ENCODE data around the gene GOT1.
A peak's percentile ranks its signal among the peaks of the same experiment; 100 is the strongest.

GOT1 gene

DNA sequence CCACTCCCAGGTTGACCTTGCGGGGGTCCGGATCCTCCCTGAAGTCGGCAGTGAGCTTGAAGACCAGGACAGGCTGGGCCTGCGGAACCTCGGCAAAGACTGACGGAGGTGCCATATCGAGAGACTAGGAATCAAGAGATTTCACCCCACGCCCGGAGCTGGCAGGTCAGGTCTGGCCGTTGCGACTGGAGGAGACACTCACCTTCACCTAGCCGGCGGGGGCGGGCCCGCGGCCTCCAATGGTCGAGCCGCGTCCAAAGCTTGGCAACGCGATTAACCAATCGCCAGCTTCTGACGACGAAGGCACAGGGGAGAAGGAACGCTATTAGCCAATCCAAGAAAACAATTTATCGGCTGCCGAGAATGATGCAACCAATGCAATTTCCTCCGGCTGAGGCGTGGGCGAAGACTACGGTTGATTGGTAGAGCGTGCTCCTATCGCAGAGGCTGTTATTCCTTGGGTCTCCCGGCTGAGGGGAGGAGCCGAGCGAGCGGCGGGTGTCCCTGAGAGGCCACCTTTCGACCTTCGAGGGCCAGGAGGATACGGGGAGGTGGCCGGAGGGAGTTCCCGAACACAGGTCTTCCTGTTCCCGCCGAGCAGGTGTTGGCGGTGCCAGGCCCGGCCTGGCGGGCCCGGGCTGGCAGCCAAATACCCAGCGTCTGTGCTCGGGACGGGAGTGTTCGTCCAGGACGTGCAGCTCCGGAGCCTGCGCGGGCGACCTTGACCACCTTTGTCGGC lies at the start of gene GOT1:
Gene GOT1, minus strand, starts transcription at position 174 of the 739 bp plus-strand sequence. Its CDS starts 59 bp downstream, at position 115.
- DNase-seq (ENCODE audit: low read depth in 2 of 2) = peak; percentile 79 to 81

DNA sequence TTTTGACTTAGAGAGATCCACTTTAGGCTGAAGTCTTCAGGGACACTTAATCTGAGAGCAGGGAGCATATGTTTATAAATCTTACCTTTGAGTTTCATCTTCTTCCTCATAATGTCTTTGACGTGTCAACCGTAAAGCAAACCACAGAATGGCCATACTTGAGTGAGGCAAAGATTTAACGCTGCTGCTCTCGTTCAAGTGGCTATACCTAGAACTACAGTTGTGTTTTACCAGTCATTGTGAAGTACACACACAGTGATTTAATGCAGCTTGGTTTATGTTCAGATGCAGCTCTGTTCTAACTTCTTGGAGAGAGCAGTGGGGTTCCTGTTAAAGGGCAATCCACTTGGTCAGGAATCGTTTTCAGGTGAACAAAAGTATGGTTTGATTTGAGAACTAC lies 39.9 kb upstream of the GOT1 start:
- no peak for DNase-seq (ENCODE audit: low read depth in 2 of 2)

GRCh38 chr10:99467236-99467999 lies 37.0 kb upstream of the GOT1 start:
- no peak for DNase-seq (ENCODE audit: low read depth in 2 of 2)

- DNase-seq (ENCODE audit: low read depth in 2 of 2) = no peak
These were observed 36.3 kb upstream of the GOT1 start for GRCh38 chr10:99466632-99467223.

- DNase-seq (ENCODE audit: low read depth in 2 of 2) = no peak
These were observed 30.8 kb upstream of the GOT1 start for GRCh38 chr10:99461230-99461629.

DNA sequence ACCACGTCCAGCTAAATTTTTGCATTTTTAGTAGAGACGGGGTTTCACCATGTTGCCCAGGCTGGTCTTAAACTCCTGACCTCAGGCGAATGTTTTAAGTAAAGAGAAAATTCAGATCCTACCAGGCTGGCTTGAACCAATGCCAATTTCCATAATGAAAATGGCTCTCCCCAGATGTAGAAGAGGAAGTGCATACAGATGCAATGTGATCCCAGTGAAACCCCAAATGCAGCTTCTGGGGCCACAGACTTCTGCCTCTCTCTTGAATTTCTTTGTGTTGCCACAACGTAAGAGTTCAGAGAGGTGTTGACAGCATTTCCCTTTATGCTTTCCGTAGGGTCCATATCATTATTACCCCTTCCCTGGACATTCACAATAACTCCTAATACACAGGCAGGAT lies 29.6 kb upstream of the GOT1 start:
- DNase-seq (ENCODE audit: low read depth in 2 of 2) = no peak

DNA sequence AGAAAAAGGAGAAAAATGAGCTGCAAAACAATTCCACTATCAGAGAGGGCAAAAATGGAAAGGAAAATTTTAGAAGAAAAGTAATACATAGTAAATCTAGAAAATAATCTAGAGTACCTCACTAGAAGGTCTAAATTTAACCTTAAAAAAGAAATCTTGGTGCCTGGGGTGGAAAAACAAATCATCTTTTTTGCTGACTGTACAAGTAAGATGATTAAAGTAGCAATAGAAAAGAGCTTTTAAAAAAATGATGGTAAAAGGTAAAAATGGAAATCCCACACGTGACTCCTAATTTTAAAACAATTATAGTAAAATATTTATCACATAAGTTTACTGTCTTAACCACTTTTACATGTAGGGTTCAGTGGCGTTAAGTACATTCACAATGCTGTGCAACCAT lies 28.8 kb upstream of the GOT1 start:
- DNase-seq (ENCODE audit: low read depth in 2 of 2) = no peak

- no peak for DNase-seq (ENCODE audit: low read depth in 2 of 2)
These were observed 27.4 kb upstream of the GOT1 start for GRCh38 chr10:99457813-99458212.

DNA sequence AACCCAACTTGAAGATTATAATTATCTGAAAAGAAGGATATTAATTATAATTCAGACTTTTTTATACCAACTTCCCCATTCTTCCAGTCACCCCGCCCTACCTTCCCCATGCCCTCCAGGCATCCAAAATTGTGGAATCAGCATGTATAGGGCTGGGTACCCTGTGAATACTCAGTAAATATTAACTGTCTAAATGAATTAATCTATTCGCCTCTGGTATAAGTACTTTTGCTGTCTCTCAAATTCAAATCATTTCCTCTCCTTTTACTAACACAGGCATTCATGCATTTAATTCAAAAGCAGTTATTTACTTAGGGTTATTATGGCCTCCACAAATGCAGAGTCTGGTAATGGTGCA lies 26.5 kb upstream of the GOT1 start:
- DNase-seq (ENCODE audit: low read depth in 2 of 2) = no peak

- no peak for DNase-seq (ENCODE audit: low read depth in 2 of 2)
These were observed 25.9 kb upstream of the GOT1 start for GRCh38 chr10:99456207-99456930.

DNA sequence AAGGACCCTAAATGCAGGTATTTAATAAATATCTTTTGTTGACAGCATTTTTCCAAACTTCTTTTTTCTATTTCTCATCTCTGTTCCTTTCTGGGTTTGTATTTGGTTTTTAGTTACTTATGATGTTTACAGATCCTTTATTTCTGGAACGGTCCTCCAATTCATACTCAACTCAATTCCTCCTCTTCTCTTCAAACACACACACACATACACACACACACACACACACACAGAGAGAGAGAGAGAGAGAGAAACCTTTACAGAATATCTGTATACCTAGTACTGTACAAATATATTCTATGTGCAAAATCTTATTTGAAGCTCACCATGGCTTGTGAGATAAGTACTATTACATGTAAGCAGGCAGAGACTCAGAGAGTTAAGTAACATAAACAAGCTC lies 21.6 kb upstream of the GOT1 start:
- no peak for DNase-seq (ENCODE audit: low read depth in 2 of 2)

GRCh38 chr10:99451499-99451788 lies 21.0 kb upstream of the GOT1 start:
- no peak for DNase-seq (ENCODE audit: low read depth in 2 of 2)

GRCh38 chr10:99450624-99451498 lies 20.4 kb upstream of the GOT1 start:
- no peak for DNase-seq (ENCODE audit: low read depth in 2 of 2)

- no peak for DNase-seq (ENCODE audit: low read depth in 2 of 2)
These were observed 19.7 kb upstream of the GOT1 start for GRCh38 chr10:99450156-99450555.

GRCh38 chr10:99449023-99449422 lies 18.6 kb upstream of the GOT1 start:
- DNase-seq (ENCODE audit: low read depth in 2 of 2) = no peak

GRCh38 chr10:99444383-99445045 lies 14.1 kb upstream of the GOT1 start:
- DNase-seq (ENCODE audit: low read depth in 2 of 2) = no peak

DNA sequence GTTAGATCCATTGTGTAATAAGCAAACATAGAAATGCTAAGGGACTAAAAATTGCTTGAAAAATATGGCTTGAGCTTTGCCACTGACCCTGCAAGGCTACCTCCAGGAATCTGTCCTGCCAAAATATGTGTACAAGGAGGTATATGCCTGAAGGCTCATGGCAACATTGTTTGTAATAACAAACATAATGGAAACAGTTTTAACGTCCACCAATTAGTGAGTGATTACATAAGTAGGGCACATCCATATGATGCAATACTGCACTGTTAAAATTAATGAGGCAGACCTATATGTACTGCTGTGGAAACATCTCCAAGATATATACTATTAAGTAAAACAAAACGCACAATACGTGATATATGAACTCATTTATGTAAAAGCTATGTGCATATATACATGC lies 13.1 kb upstream of the GOT1 start:
- DNase-seq (ENCODE audit: low read depth in 2 of 2) = no peak

DNA sequence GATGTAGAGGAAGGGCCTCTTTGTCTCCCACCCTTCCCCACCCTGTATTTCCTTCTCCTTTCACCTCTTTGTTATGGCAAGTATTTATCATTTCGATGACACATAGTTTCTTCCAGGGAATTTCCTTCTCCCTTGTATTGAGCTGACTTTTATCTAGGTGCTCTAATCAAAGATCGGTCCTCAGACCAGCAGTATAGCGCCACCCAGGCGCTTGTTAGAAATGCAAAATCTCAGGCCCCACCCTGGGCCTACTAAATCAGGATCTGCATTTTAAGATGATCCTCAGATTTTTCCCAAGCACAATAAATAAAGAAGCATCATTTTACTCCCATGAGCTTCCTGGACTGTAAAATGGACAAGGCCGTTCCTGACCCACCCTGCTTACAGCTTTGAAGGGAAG lies 12.0 kb upstream of the GOT1 start:
- no peak for DNase-seq (ENCODE audit: low read depth in 2 of 2)

- no peak for DNase-seq (ENCODE audit: low read depth in 2 of 2)
These were observed 8.5 kb upstream of the GOT1 start for GRCh38 chr10:99438890-99439289.

- DNase-seq (ENCODE audit: low read depth in 2 of 2) = no peak
These were observed 5.7 kb upstream of the GOT1 start for GRCh38 chr10:99435986-99436638.
